Keratinocyte (primary cell): ENCODE measurements around the gene LSM4. TPM values are rescaled to one million over a fixed set of nuclear protein-coding genes. Genes with fewer than 3 reads are reported as not detected.
A peak's percentile ranks its signal among the peaks of the same experiment; 100 is the strongest.

ENCODE experiments used
- DNase-seq: peaks from one replicate; pipeline ENCODE4 v3.0.0-alpha.2; 2011; ENCODE audit warnings: low read depth, missing footprints, low spot score
- FAIRE-seq: peaks from 2 replicates; lab custom pipeline; 2011; peaks lifted over from hg19 to GRCh38; lab: Jason Lieb, UNC
- H2AFZ ChIP-seq: 2 replicates; pipeline ENCODE4 v1.6.0; 2012; ENCODE audit warnings: low read length, control low read depth, inconsistent platforms; ENCODE audit not compliant: control insufficient read depth
- H3K27ac ChIP-seq: 2 replicates; pipeline ENCODE4 v1.5.1; 2011; ENCODE audit warnings: low read length; ENCODE audit not compliant: control insufficient read depth, insufficient read depth
- H3K27me3 ChIP-seq: 3 replicates; pipeline ENCODE4 v1.6.0; 2011; ENCODE audit warnings: low read length; ENCODE audit not compliant: control insufficient read depth, insufficient read depth; ENCODE audit errors: extremely low read depth
- H3K36me3 ChIP-seq, 2 experiments: 2 replicates in 1 of 2; 3 replicates in 1 of 2; pipeline ENCODE4 v1.5.1; 2011; ENCODE audit warnings: low read length in 2 of 2, mild to moderate bottlenecking in 1 of 2; ENCODE audit not compliant: control insufficient read depth in 2 of 2, insufficient read depth in 2 of 2; ENCODE audit errors: extremely low read depth in 1 of 2
- H3K4me1 ChIP-seq: 3 replicates; pipeline ENCODE4 v1.5.1; 2011; ENCODE audit warnings: low read length; ENCODE audit not compliant: control insufficient read depth, insufficient read depth; ENCODE audit errors: extremely low read depth
- H3K4me2 ChIP-seq: 3 replicates; pipeline ENCODE4 v1.6.0; 2011; ENCODE audit warnings: low read depth, low read length; ENCODE audit not compliant: control insufficient read depth, insufficient read depth; ENCODE audit errors: extremely low read depth
- H3K4me3 ChIP-seq, 3 experiments: fragments of 200-600 bp in 1 of 3; sonication (generic) in 1 of 3; 2 replicates in 2 of 3; 3 replicates in 1 of 3; pipeline ENCODE4 v1.5.1; 2011 to 2016; ENCODE audit warnings: low read length in 3 of 3, mild to moderate bottlenecking in 3 of 3, control low read depth in 2 of 3, inconsistent platforms in 1 of 3, low read depth in 1 of 3, mixed read lengths in 1 of 3, mixed run types in 1 of 3, moderate library complexity in 1 of 3; ENCODE audit not compliant: control insufficient read depth in 2 of 3, insufficient read depth in 2 of 3; ENCODE audit errors: extremely low read depth in 1 of 3
- H3K79me2 ChIP-seq: 2 replicates; pipeline ENCODE4 v1.6.0; 2012; ENCODE audit warnings: low read length; ENCODE audit not compliant: control insufficient read depth, insufficient read depth
- H3K9ac ChIP-seq: 3 replicates; pipeline ENCODE4 v1.6.0; 2011; ENCODE audit warnings: low read length; ENCODE audit not compliant: control insufficient read depth, insufficient read depth; ENCODE audit errors: extremely low read depth
- H3K9me1 ChIP-seq: 3 replicates; pipeline ENCODE4 v1.6.0; 2011; ENCODE audit warnings: low read length; ENCODE audit not compliant: control insufficient read depth, insufficient read depth; ENCODE audit errors: extremely low read depth
- H3K9me3 ChIP-seq: 2 replicates; pipeline ENCODE4 v1.5.1; 2012; ENCODE audit warnings: low read depth, low read length; ENCODE audit not compliant: control insufficient read depth
- H4K20me1 ChIP-seq: 3 replicates; pipeline ENCODE4 v1.6.0; 2011; ENCODE audit warnings: low read length; ENCODE audit not compliant: control insufficient read depth, insufficient read depth; ENCODE audit errors: extremely low read depth
- EZH2 ChIP-seq: IDR thresholded peaks from one replicate; pipeline ENCODE4 v1.6.1; 2012; ENCODE audit warnings: inconsistent platforms, mild to moderate bottlenecking, low read length, moderate library complexity
- dilution Hi-C: fragments of 300-500 bp; cut with MboI; formaldehyde crosslinking; loops from one replicate; pipeline ENCODE4 v1.7.0; 2020; ENCODE audit warnings: low sequenced_read_pairs; ENCODE audit not compliant: extremely low pct_ligation_motif_present
- polyA plus RNA-seq, 5 experiments: library from polyadenylated mRNA; depleted of rRNA in 3 of 5; stranded (reverse) in 3 of 5; stranded (forward) in 1 of 5; unstranded in 1 of 5; fragments of >200 nt; gene quantifications; 1 replicate in 1 of 5; 2 replicates in 3 of 5; 3 replicates in 1 of 5; pipeline versions ENCODE4 v1.2.1 to v1.2.3, GENCODE V29; 2011 to 2012; ENCODE audit warnings: missing spikeins in 2 of 5, low read depth in 1 of 5, low replicate concordance in 1 of 5
- TF ChIP-seq, protein P1 (sequence below), 3 experiments: IDR thresholded peaks in 1 of 3; conservative IDR thresholded peaks in 1 of 3; optimal IDR thresholded peaks in 1 of 3; 2 replicates in 2 of 3; 3 replicates in 1 of 3; pipeline versions ENCODE3 to v1.5.1; 2011; ENCODE audit warnings: low read length in 3 of 3, mild to moderate bottlenecking in 3 of 3, moderate library complexity in 2 of 3, control low read depth in 1 of 3, inconsistent platforms in 1 of 3; ENCODE audit not compliant: insufficient read depth in 2 of 3; ENCODE audit errors: extremely low read depth in 1 of 3

The LSM4 gene
- polyA plus RNA-seq, 1 donor (not counting 4 experiments of a cell fraction or from before 2014, with no cell fraction given), result 162 TPM

DNA sequence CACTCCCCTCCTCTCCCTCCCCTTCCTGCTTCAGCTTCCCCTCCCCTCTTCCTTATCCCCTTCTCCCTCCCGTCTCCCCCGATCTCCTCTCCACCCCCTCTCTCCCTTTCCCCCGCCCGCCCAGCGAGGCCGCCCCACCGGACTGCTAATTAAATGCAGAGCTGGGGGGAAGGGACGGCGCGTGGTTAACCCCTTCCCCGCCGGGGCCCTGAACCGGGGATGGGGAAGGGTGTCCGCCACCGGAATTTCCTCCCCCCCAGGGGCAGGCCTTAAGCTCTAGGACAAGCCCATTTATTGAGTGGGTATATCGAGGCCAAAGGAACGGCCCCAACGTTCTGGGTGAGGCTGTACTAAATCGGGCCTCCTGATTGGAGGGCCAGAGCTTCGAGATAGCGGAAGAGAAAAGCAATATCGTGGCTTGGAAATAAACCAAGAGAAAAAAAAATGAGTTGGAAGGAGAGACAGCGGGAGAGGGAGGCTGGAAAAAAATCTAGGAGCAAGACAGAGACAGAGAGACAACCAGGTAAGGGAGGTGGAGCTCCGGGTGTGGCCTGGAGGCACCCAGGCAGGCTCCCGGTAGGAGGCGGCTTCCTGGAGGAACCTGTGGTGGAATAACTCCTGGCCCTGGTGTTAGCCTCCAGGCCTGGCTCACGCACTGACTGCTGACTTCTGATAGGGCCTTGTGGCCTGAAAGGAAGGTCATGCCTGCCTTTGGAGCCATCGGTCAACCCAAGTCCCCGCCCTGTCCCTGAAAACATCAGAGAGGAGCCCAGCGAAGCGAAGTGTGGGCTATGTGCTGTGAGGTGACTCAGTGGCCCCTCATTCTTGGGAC lies 29.9 kb downstream of the LSM4 start:
- H2AFZ ChIP-seq, result no peak overlapping the region
- dilution Hi-C loops, result no loop called here
- no peak for FAIRE-seq
- H3K9me1 ChIP-seq, result no peaks in the 10 kb centered on the region
- TF ChIP-seq, protein P1, sequence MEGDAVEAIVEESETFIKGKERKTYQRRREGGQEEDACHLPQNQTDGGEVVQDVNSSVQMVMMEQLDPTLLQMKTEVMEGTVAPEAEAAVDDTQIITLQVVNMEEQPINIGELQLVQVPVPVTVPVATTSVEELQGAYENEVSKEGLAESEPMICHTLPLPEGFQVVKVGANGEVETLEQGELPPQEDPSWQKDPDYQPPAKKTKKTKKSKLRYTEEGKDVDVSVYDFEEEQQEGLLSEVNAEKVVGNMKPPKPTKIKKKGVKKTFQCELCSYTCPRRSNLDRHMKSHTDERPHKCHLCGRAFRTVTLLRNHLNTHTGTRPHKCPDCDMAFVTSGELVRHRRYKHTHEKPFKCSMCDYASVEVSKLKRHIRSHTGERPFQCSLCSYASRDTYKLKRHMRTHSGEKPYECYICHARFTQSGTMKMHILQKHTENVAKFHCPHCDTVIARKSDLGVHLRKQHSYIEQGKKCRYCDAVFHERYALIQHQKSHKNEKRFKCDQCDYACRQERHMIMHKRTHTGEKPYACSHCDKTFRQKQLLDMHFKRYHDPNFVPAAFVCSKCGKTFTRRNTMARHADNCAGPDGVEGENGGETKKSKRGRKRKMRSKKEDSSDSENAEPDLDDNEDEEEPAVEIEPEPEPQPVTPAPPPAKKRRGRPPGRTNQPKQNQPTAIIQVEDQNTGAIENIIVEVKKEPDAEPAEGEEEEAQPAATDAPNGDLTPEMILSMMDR (optimal IDR thresholded peaks at IDR 0.05 in 1 of 3, IDR thresholded peaks at IDR 0.05 in 1 of 3, conservative IDR thresholded peaks at IDR 0.05 in 1 of 3; ENCODE audit: extremely low read depth in 1 of 3, insufficient read depth in 2 of 3, low read length in 3 of 3), result no peak
- TF ChIP-seq EZH2, result no peak
- no peak overlapping the region for H3K27ac ChIP-seq
- no peaks in the 10 kb centered on the region for H3K36me3 ChIP-seq
- H3K4me2 ChIP-seq, result peak overlapping the region; percentile 74
- no peaks in the 10 kb centered on the region for H3K79me2 ChIP-seq
- no peaks in the 10 kb centered on the region for H3K9me3 ChIP-seq
- DNase-seq, result no peak
- H3K4me3 ChIP-seq, result peak overlapping the region; percentile 38 to 60 (median 51)
- no peaks in the 10 kb centered on the region for H4K20me1 ChIP-seq
- no peaks in the 10 kb centered on the region for H3K27me3 ChIP-seq
- H3K9ac ChIP-seq, result no peak overlapping the region
- H3K4me1 ChIP-seq, result peaks cover 16% of the 10 kb centered on the region

DNA sequence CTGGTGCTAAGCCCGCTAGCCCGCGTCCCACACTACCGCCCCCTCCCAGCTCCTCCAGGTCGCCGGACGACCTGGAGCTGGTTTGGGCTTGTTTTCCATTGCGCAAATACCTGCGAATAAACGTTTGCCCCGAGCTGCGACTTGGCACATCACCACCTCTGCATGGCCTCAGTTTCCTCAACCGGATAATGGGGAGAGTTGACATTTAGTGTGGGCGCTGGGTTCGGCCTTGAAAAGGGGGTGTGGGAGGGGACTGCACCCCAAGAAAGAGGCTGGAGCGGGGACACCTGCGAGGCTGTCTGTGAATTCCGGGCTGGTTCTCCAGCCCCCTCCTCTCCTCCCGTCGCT lies 30.4 kb downstream of the LSM4 start:
- H3K27me3 ChIP-seq, result no peaks in the 10 kb centered on the region
- FAIRE-seq, result no peak
- H3K9ac ChIP-seq, result peak overlapping the region; percentile 76
- no peaks in the 10 kb centered on the region for H3K9me3 ChIP-seq
- H3K9me1 ChIP-seq, result no peaks in the 10 kb centered on the region
- H3K4me2 ChIP-seq, result peak overlapping the region; percentile 74
- peak overlapping the region; percentile 38 to 60 (median 51) for H3K4me3 ChIP-seq
- H3K79me2 ChIP-seq, result no peaks in the 10 kb centered on the region
- dilution Hi-C loops, result no loop called here
- peaks cover 16% of the 10 kb centered on the region for H3K4me1 ChIP-seq
- no peak for TF ChIP-seq EZH2
- TF ChIP-seq, protein P1 (optimal IDR thresholded peaks at IDR 0.05 in 1 of 3, IDR thresholded peaks at IDR 0.05 in 1 of 3, conservative IDR thresholded peaks at IDR 0.05 in 1 of 3; ENCODE audit: extremely low read depth in 1 of 3, insufficient read depth in 2 of 3, low read length in 3 of 3), result no peak
- no peak for DNase-seq
- H3K36me3 ChIP-seq, result no peaks in the 10 kb centered on the region
- peak overlapping the region; percentile 36 for H2AFZ ChIP-seq
- peak overlapping the region; percentile 20 for H3K27ac ChIP-seq
- no peaks in the 10 kb centered on the region for H4K20me1 ChIP-seq
